BLaER1 (cell line): Measurements from ENCODE around the gene LCP2.
A peak's percentile ranks its signal among the peaks of the same experiment; 100 is the strongest.

ENCODE experiments used
- H3K27ac ChIP-seq: shearing (Covaris generic); formaldehyde crosslinking; 2 replicates; pipeline ENCODE4 v1.8.1; 2022
- H3K27me3 ChIP-seq: shearing (Covaris generic); formaldehyde crosslinking; 2 replicates; pipeline ENCODE4 v1.8.1; 2022
- H3K36me3 ChIP-seq: shearing (Covaris generic); formaldehyde crosslinking; 2 replicates; pipeline ENCODE4 v1.8.1; 2022
- H3K4me1 ChIP-seq: shearing (Covaris generic); formaldehyde crosslinking; 2 replicates; pipeline ENCODE4 v1.8.1; 2022
- H3K4me2 ChIP-seq: shearing (Covaris generic); formaldehyde crosslinking; 2 replicates; pipeline ENCODE4 v1.8.1; 2022
- H3K4me3 ChIP-seq: shearing (Covaris generic); formaldehyde crosslinking; 2 replicates; pipeline ENCODE4 v1.8.1; 2022
- H3K9ac ChIP-seq: shearing (Covaris generic); formaldehyde crosslinking; 2 replicates; pipeline ENCODE4 v1.8.1; 2022
- H3K9me3 ChIP-seq: shearing (Covaris generic); formaldehyde crosslinking; 2 replicates; pipeline ENCODE4 v1.8.1; 2022
- H4K20me1 ChIP-seq: shearing (Covaris generic); formaldehyde crosslinking; 2 replicates; pipeline ENCODE4 v1.8.1; 2022
- Cebpa-rat ChIP-seq: shearing (Covaris generic); IDR thresholded peaks from 2 replicates; pipeline ENCODE4 v1.8.1; 2022

The LCP2 gene

GRCh38 chr5:170308686-170309085 lies 11.1 kb upstream of the LCP2 start:
- Histone ChIP-seq H3K4me2 (no peak overlapping the region), H3K4me1 (peaks cover 69% of the 10 kb centered on the region), H3K27me3 (no peaks in the 10 kb centered on the region), H3K36me3 (no peaks in the 10 kb centered on the region), H3K9me3 (no peaks in the 10 kb centered on the region), H4K20me1 (no peaks in the 10 kb centered on the region), H3K4me3 (no peak overlapping the region), H3K27ac (no peak overlapping the region), H3K9ac (no peak overlapping the region)
- no peak for TF ChIP-seq Cebpa-rat

- Histone ChIP-seq H3K4me1 (peaks cover 69% of the 10 kb centered on the region), H3K27ac (no peak overlapping the region), H3K9me3 (no peaks in the 10 kb centered on the region), H3K36me3 (no peaks in the 10 kb centered on the region), H3K4me3 (no peak overlapping the region), H3K9ac (no peak overlapping the region), H3K27me3 (no peaks in the 10 kb centered on the region), H3K4me2 (no peak overlapping the region), H4K20me1 (no peaks in the 10 kb centered on the region)
- no peak for TF ChIP-seq Cebpa-rat
These were observed 10.2 kb upstream of the LCP2 start for GRCh38 chr5:170307575-170308465.

GRCh38 chr5:170306381-170306831 lies 8.8 kb upstream of the LCP2 start:
- no peak for TF ChIP-seq Cebpa-rat
- Histone ChIP-seq H3K36me3 (no peaks in the 10 kb centered on the region), H3K9me3 (no peaks in the 10 kb centered on the region), H3K4me2 (peak overlapping the region; percentile 96), H3K4me1 (peaks cover 69% of the 10 kb centered on the region), H3K4me3 (no peak overlapping the region), H4K20me1 (no peaks in the 10 kb centered on the region), H3K27ac (peak overlapping the region; percentile 11; the same call in 1 of the 2 replicates), H3K27me3 (no peaks in the 10 kb centered on the region), H3K9ac (no peak overlapping the region)

GRCh38 chr5:170305646-170306025 lies 8.1 kb upstream of the LCP2 start:
- Histone ChIP-seq H3K27me3 (no peaks in the 10 kb centered on the region), H4K20me1 (no peaks in the 10 kb centered on the region), H3K4me3 (no peak overlapping the region), H3K9ac (no peak overlapping the region), H3K36me3 (no peaks in the 10 kb centered on the region), H3K4me1 (peaks cover 73% of the 10 kb centered on the region), H3K9me3 (no peaks in the 10 kb centered on the region), H3K27ac (no peak overlapping the region), H3K4me2 (peak overlapping the region; percentile 96)
- TF ChIP-seq Cebpa-rat: no peak

GRCh38 chr5:170305016-170305645 lies 7.6 kb upstream of the LCP2 start:
- TF ChIP-seq Cebpa-rat: no peak
- Histone ChIP-seq H3K4me1 (peaks cover 78% of the 10 kb centered on the region), H3K9me3 (no peaks in the 10 kb centered on the region), H3K36me3 (no peaks in the 10 kb centered on the region), H4K20me1 (no peaks in the 10 kb centered on the region), H3K27me3 (no peaks in the 10 kb centered on the region), H3K27ac (no peak overlapping the region), H3K9ac (no peak overlapping the region), H3K4me2 (peak overlapping the region; percentile 96), H3K4me3 (no peak overlapping the region)

- no peaks in the 10 kb centered on the region for H3K36me3 ChIP-seq
- H3K4me2 ChIP-seq: peak overlapping the region; percentile 96
- H3K9me3 ChIP-seq: no peaks in the 10 kb centered on the region
- peak overlapping the region; percentile 58 for H3K27ac ChIP-seq
- no peaks in the 10 kb centered on the region for H3K27me3 ChIP-seq
- no peak for TF ChIP-seq Cebpa-rat
- H3K4me3 ChIP-seq: peak overlapping the region; percentile 46
- peak overlapping the region; percentile 11; the same call in 1 of the 2 replicates for H3K9ac ChIP-seq
- peaks cover 94% of the 10 kb centered on the region for H3K4me1 ChIP-seq
- H4K20me1 ChIP-seq: no peaks in the 10 kb centered on the region
These were observed 6.0 kb upstream of the LCP2 start for GRCh38 chr5:170303549-170303948.

- TF ChIP-seq Cebpa-rat: no peak
- H3K9ac ChIP-seq: peak overlapping the region; percentile 11; the same call in 1 of the 2 replicates
- no peaks in the 10 kb centered on the region for H3K36me3 ChIP-seq
- peaks cover 100% of the 10 kb centered on the region for H3K4me1 ChIP-seq
- peak overlapping the region; percentile 46 for H3K4me3 ChIP-seq
- H3K27ac ChIP-seq: peak overlapping the region; percentile 58
- H3K27me3 ChIP-seq: no peaks in the 10 kb centered on the region
- H3K4me2 ChIP-seq: peak overlapping the region; percentile 96
- H3K9me3 ChIP-seq: no peaks in the 10 kb centered on the region
- no peaks in the 10 kb centered on the region for H4K20me1 ChIP-seq
These were observed 5.3 kb upstream of the LCP2 start for GRCh38 chr5:170302653-170303501.

GRCh38 chr5:170301981-170302652 lies 4.5 kb upstream of the LCP2 start:
- H3K27me3 ChIP-seq: no peaks in the 10 kb centered on the region
- no peaks in the 10 kb centered on the region for H4K20me1 ChIP-seq
- peak overlapping the region; percentile 49 for H3K9ac ChIP-seq
- no peaks in the 10 kb centered on the region for H3K36me3 ChIP-seq
- no peaks in the 10 kb centered on the region for H3K9me3 ChIP-seq
- peak overlapping the region; percentile 58 for H3K27ac ChIP-seq
- TF ChIP-seq Cebpa-rat: no peak
- peaks cover 94% of the 10 kb centered on the region for H3K4me1 ChIP-seq
- peak overlapping the region; percentile 46 for H3K4me3 ChIP-seq
- peak overlapping the region; percentile 96 for H3K4me2 ChIP-seq

GRCh38 chr5:170301149-170301548 lies 3.6 kb upstream of the LCP2 start:
- Histone ChIP-seq H3K4me3 (no peak overlapping the region), H4K20me1 (peaks cover under 1% of the 10 kb centered on the region; the same call in 1 of the 2 replicates), H3K27ac (peak overlapping the region; percentile 65), H3K27me3 (no peaks in the 10 kb centered on the region), H3K36me3 (no peaks in the 10 kb centered on the region), H3K4me1 (peaks cover 86% of the 10 kb centered on the region), H3K9me3 (no peaks in the 10 kb centered on the region), H3K9ac (no peak overlapping the region; the same call in 1 of the 2 replicates), H3K4me2 (peak overlapping the region; percentile 96)
- TF ChIP-seq Cebpa-rat: no peak
